Lower leg skin (tissue), 4 donors: Measurements from ENCODE around the gene VDAC1. TPM values are rescaled to one million over a fixed set of nuclear protein-coding genes. Genes with fewer than 3 reads are reported as not detected.

Experiments
- DNase-seq, 2 donors: peaks; one replicate each; pipeline ENCODE4 v3.0.0-alpha.2; 2019; ENCODE audit warnings: low spot score in 2 of 2
- H3K4me3 ChIP-seq: fragments of 200-600 bp; sonication (generic); 2 replicates; pipeline ENCODE4 v1.5.1; 2017; ENCODE audit warnings: mild to moderate bottlenecking, low read depth; ENCODE audit not compliant: poor library complexity, severe bottlenecking
- CTCF ChIP-seq, 3 donors: fragments of 450-650 bp; IDR thresholded peaks; one replicate each; pipeline ENCODE4 v1.5.1; 2016; ENCODE audit warnings: antibody characterized with exemption in 3 of 3, mild to moderate bottlenecking in 3 of 3, moderate library complexity in 2 of 3
- POLR2A ChIP-seq, 2 donors: fragments of 450-650 bp; IDR thresholded peaks; one replicate each; pipeline ENCODE4 v1.6.1; 2016 to 2017; ENCODE audit warnings: antibody characterized with exemption in 2 of 2, mild to moderate bottlenecking in 1 of 2, moderate library complexity in 1 of 2
- WGBS, 2 donors: methylation state at CpG; one replicate each; pipeline ENCODE4 v1.1.5; 2018; 5-methylcytosine and 5-hydroxymethylcytosine counted together
- intact Hi-C: fragments of 100-400 bp; cut with DNase I; formaldehyde crosslinking; loops from one replicate; pipeline ENCODE4 v1.15.0; 2023; ENCODE audit warnings: low total_unique reads
- total RNA-seq, 4 donors: library from RNA; depleted of rRNA; stranded (reverse); fragments of >200 nt; gene quantifications; one replicate each; pipeline ENCODE4 v1.1.0, GENCODE V29; 2016

Gene VDAC1
- total RNA-seq, 4 donors from 2014 or later = 113 to 159 (median 145) TPM

- no peak for DNase-seq
- no peak overlapping the region for H3K4me3 ChIP-seq
- intact Hi-C loops = no loop called here
- 92 to 97% methylated on average over 5 of the region's 5 CpGs for WGBS, 2 donors
- no peak for TF ChIP-seq POLR2A (IDR thresholded peaks at IDR 0.05)
- no peak for TF ChIP-seq CTCF (IDR thresholded peaks at IDR 0.05)
Measured at GRCh38 chr5:134027288-134027615, 22.5 kb upstream of the VDAC1 start.

GRCh38 chr5:134026521-134027287 lies 21.9 kb upstream of the VDAC1 start:
- intact Hi-C loops = no loop called here
- no peak overlapping the region for H3K4me3 ChIP-seq
- 62 to 67% methylated on average over 6 of the region's 6 CpGs for WGBS, 2 donors
- no peak for TF ChIP-seq POLR2A (IDR thresholded peaks at IDR 0.05)
- no peak for TF ChIP-seq CTCF (IDR thresholded peaks at IDR 0.05)
- no peak for DNase-seq

GRCh38 chr5:134025786-134026185 lies 21.0 kb upstream of the VDAC1 start:
- intact Hi-C loops = no loop called here
- DNase-seq = no peak
- 84 to 88% methylated on average over 5 of the region's 5 CpGs for WGBS, 2 donors
- TF ChIP-seq POLR2A (IDR thresholded peaks at IDR 0.05) (no peak), CTCF (IDR thresholded peaks at IDR 0.05) (no peak)
- H3K4me3 ChIP-seq = no peak overlapping the region

GRCh38 chr5:134024811-134025210 lies 20.0 kb upstream of the VDAC1 start:
- no peak overlapping the region for H3K4me3 ChIP-seq
- DNase-seq = no peak
- 72 to 73% methylated on average over 2 of the region's 2 CpGs for WGBS, 2 donors
- intact Hi-C loops = no loop called here
- TF ChIP-seq POLR2A (IDR thresholded peaks at IDR 0.05) (no peak), CTCF (IDR thresholded peaks at IDR 0.05) (no peak)

- no peak for DNase-seq
- TF ChIP-seq CTCF (IDR thresholded peaks at IDR 0.05) (no peak), POLR2A (IDR thresholded peaks at IDR 0.05) (no peak)
- intact Hi-C loops = no loop called here
- WGBS, 2 donors = 53 to 55% methylated on average over 4 of the region's 4 CpGs
- no peak overlapping the region for H3K4me3 ChIP-seq
Measured at GRCh38 chr5:134022333-134022732, 17.6 kb upstream of the VDAC1 start.

GRCh38 chr5:134020188-134020587 lies 15.4 kb upstream of the VDAC1 start:
- H3K4me3 ChIP-seq = no peak overlapping the region
- WGBS, 2 donors = 58% methylated on average over 4 of the region's 4 CpGs
- TF ChIP-seq CTCF (IDR thresholded peaks at IDR 0.05) = no peak
- no peak for TF ChIP-seq POLR2A (IDR thresholded peaks at IDR 0.05)
- intact Hi-C loops = no loop called here
- no peak for DNase-seq
